Activated naive CD4-positive, alpha-beta T cell treated with anti-CD3 and anti-CD28 coated beads, Interleukin-2, amount 50 U/mL, for 24 hours (primary cell): ENCODE results near the gene MBTPS2.
A peak's percentile ranks its signal among the peaks of the same experiment; 100 is the strongest.

Experiments
- H3K27ac Mint-ChIP-seq: one replicate; pipeline ENCODE4 v1.8.0; 2021; ENCODE audit warnings: mild to moderate bottlenecking, mixed read lengths
- H3K27me3 Mint-ChIP-seq: one replicate; pipeline ENCODE4 v1.8.0; 2021; ENCODE audit warnings: mixed read lengths
- H3K36me3 Mint-ChIP-seq: one replicate; pipeline ENCODE4 v1.8.0; 2021; ENCODE audit warnings: mixed read lengths
- H3K4me1 Mint-ChIP-seq: one replicate; pipeline ENCODE4 v1.8.0; 2021; ENCODE audit warnings: mixed read lengths
- H3K4me3 Mint-ChIP-seq: one replicate; pipeline ENCODE4 v1.8.0; 2021; ENCODE audit warnings: mild to moderate bottlenecking, mixed read lengths
- H3K9me3 Mint-ChIP-seq: one replicate; pipeline ENCODE4 v1.8.0; 2021; ENCODE audit warnings: mixed read lengths

MBTPS2 gene

DNA sequence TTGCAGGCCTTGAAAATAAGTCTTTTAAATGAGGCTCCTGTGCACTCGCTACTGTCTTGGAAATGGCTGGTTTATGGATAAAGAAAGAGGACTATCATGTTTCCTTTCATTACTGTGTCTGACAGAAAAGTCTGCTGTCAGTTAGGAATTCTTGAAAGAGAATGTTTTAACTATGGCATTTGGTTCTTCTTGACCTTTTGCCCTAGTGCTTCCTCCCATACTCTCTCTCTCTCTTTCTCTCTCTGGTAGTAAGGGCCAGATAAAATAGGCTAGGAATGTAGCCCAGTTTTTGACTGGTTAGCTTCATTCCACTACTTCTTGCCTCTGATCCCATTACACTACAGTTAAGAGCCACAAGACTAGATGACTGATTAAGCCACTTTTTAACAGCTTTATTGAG, 46.2 kb downstream of the MBTPS2 start:
- Mint-ChIP-seq H3K4me1 (no peaks in the 10 kb centered on the region), H3K27me3 (no peaks in the 10 kb centered on the region)

GRCh38 chrX:21905313-21905712, 65.9 kb downstream of the MBTPS2 start:
- no peaks in the 10 kb centered on the region for H3K27me3 Mint-ChIP-seq
- no peaks in the 10 kb centered on the region for H3K4me1 Mint-ChIP-seq
- H3K36me3 Mint-ChIP-seq = no peaks in the 10 kb centered on the region
- H3K27ac Mint-ChIP-seq = no peak overlapping the region
- no peak overlapping the region for H3K4me3 Mint-ChIP-seq
- H3K9me3 Mint-ChIP-seq = no peaks in the 10 kb centered on the region

More for the DNA sequence above, 46.2 kb downstream of the MBTPS2 start:
- Mint-ChIP-seq H3K9me3 (no peaks in the 10 kb centered on the region), H3K4me3 (no peak overlapping the region), H3K27ac (no peak overlapping the region), H3K36me3 (peaks cover 7% of the 10 kb centered on the region)

GRCh38 chrX:21905953-21906352, 66.5 kb downstream of the MBTPS2 start:
- Mint-ChIP-seq H3K27ac (no peak overlapping the region), H3K4me1 (no peaks in the 10 kb centered on the region), H3K4me3 (no peak overlapping the region), H3K9me3 (no peaks in the 10 kb centered on the region), H3K36me3 (no peaks in the 10 kb centered on the region), H3K27me3 (no peaks in the 10 kb centered on the region)

- Mint-ChIP-seq H3K9me3 (no peaks in the 10 kb centered on the region), H3K27me3 (no peaks in the 10 kb centered on the region), H3K27ac (no peak overlapping the region), H3K36me3 (peaks cover 3% of the 10 kb centered on the region), H3K4me3 (no peak overlapping the region), H3K4me1 (no peaks in the 10 kb centered on the region)
These were observed 67.8 kb downstream of the MBTPS2 start for GRCh38 chrX:21907260-21907659.

GRCh38 chrX:21911481-21911880, 72.1 kb downstream of the MBTPS2 start:
- no peaks in the 10 kb centered on the region for H3K9me3 Mint-ChIP-seq
- no peaks in the 10 kb centered on the region for H3K27me3 Mint-ChIP-seq
- peaks cover 3% of the 10 kb centered on the region for H3K36me3 Mint-ChIP-seq
- no peaks in the 10 kb centered on the region for H3K4me1 Mint-ChIP-seq
- H3K27ac Mint-ChIP-seq = no peak overlapping the region
- no peak overlapping the region for H3K4me3 Mint-ChIP-seq

- Mint-ChIP-seq H3K36me3 (peaks cover 3% of the 10 kb centered on the region), H3K9me3 (no peaks in the 10 kb centered on the region), H3K4me3 (no peak overlapping the region), H3K4me1 (no peaks in the 10 kb centered on the region), H3K27ac (no peak overlapping the region), H3K27me3 (no peaks in the 10 kb centered on the region)
These were observed 72.8 kb downstream of the MBTPS2 start for GRCh38 chrX:21912220-21912619.

- H3K9me3 Mint-ChIP-seq = no peaks in the 10 kb centered on the region
- no peak overlapping the region for H3K4me3 Mint-ChIP-seq
- peaks cover 3% of the 10 kb centered on the region for H3K36me3 Mint-ChIP-seq
- no peaks in the 10 kb centered on the region for H3K27me3 Mint-ChIP-seq
- H3K4me1 Mint-ChIP-seq = no peaks in the 10 kb centered on the region
- no peak overlapping the region for H3K27ac Mint-ChIP-seq
These were observed 73.6 kb downstream of the MBTPS2 start for GRCh38 chrX:21912989-21913388.

DNA sequence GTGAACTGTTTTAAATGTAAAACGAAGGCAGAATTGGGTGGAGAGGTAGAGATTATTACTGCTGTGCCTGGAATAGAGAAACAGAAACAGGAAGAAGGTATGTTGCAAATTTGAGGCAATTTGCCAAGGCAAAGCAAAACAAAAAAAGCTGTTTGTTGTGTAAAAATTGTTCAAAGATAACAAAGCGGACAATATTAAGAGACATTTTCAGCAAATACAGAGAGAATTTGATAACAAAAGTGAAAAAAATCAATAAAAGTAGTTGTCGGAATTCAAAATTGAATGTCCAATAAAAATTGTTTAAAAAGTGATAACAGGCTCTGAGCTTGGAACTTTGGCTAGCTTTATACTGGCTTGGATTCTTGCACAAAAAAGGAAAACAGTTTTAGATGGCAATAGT, 86.7 kb downstream of the MBTPS2 start:
- peaks cover 4% of the 10 kb centered on the region for H3K36me3 Mint-ChIP-seq
- H3K27ac Mint-ChIP-seq = no peak overlapping the region
- peaks cover 26% of the 10 kb centered on the region for H3K4me1 Mint-ChIP-seq
- no peaks in the 10 kb centered on the region for H3K27me3 Mint-ChIP-seq
- no peak overlapping the region for H3K4me3 Mint-ChIP-seq
- H3K9me3 Mint-ChIP-seq = no peaks in the 10 kb centered on the region

DNA sequence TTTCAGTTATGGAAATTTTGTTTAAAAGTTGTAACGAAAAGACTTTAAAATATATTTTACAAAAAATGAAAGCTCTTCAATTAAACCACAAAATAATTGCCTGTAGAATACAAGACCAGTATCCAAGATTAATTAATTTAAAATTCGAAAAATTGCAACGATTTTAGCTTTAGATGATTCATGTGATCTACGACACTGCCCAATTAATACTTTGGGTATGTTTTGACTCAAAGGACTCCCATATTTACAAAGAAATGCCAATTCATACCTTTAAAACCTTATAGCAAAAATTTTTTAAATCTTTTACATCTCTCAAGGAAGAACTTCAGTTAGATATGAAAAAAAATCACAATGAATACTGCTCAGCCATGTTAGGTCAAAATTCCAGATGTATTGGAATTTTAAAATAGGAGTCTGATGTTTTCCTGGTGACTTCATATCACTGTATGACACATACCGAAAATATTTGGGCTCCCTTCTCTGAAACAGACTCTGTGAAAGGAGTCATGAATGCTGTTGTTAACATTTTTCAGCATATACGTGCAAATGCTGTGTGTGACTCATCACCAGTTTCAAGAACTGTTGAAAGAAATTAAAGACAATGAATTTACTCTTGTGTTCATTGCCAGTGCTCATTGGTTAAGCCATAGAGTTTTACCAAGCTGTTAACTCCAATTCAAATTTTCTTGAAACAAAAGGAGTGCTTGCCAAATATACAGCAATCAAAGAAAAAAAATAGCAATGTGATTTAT, 87.3 kb downstream of the MBTPS2 start:
- peaks cover 4% of the 10 kb centered on the region for H3K36me3 Mint-ChIP-seq
- H3K4me1 Mint-ChIP-seq = peaks cover 26% of the 10 kb centered on the region
- no peak overlapping the region for H3K4me3 Mint-ChIP-seq
- no peaks in the 10 kb centered on the region for H3K27me3 Mint-ChIP-seq
- H3K9me3 Mint-ChIP-seq = no peaks in the 10 kb centered on the region
- H3K27ac Mint-ChIP-seq = peak overlapping the region; percentile 86

- H3K27ac Mint-ChIP-seq = peak overlapping the region; percentile 30
- H3K4me1 Mint-ChIP-seq = peaks cover 26% of the 10 kb centered on the region
- no peak overlapping the region for H3K4me3 Mint-ChIP-seq
These were observed 89.8 kb downstream of the MBTPS2 start for GRCh38 chrX:21929209-21929608.

DNA sequence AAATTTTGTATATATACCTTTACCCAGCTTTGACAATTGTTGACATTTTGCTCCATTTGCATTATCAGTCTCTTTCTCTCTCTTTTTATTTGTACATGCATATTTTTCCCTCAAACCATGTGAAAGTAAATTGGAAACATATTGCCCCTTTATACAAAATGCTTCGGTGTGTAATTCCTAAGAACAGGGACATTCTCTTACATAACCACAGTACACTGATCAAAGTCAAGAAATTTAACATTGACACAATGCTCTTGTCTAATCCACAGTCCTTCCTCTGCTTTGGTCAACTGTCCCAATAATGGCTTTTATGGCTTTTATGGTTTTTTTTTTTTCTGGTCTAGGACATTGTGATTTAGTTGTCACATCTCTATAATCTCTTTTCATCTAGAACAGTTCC, 91.6 kb downstream of the MBTPS2 start:
- no peak overlapping the region for H3K4me3 Mint-ChIP-seq
- no peaks in the 10 kb centered on the region for H3K9me3 Mint-ChIP-seq
- H3K36me3 Mint-ChIP-seq = peaks cover 4% of the 10 kb centered on the region
- H3K4me1 Mint-ChIP-seq = peaks cover 26% of the 10 kb centered on the region
- no peaks in the 10 kb centered on the region for H3K27me3 Mint-ChIP-seq
- no peak overlapping the region for H3K27ac Mint-ChIP-seq

More at GRCh38 chrX:21929209-21929608, 89.8 kb downstream of the MBTPS2 start:
- H3K27me3 Mint-ChIP-seq = no peaks in the 10 kb centered on the region
- H3K9me3 Mint-ChIP-seq = no peaks in the 10 kb centered on the region
- H3K36me3 Mint-ChIP-seq = peaks cover 4% of the 10 kb centered on the region

- H3K27ac Mint-ChIP-seq = no peak overlapping the region
- H3K36me3 Mint-ChIP-seq = peaks cover 4% of the 10 kb centered on the region
- no peaks in the 10 kb centered on the region for H3K27me3 Mint-ChIP-seq
- H3K4me1 Mint-ChIP-seq = peaks cover 17% of the 10 kb centered on the region
- H3K4me3 Mint-ChIP-seq = no peak overlapping the region
- H3K9me3 Mint-ChIP-seq = no peaks in the 10 kb centered on the region
These were observed 93.0 kb downstream of the MBTPS2 start for GRCh38 chrX:21932292-21933002.

GRCh38 chrX:21933077-21933476, 93.7 kb downstream of the MBTPS2 start:
- Mint-ChIP-seq H3K27me3 (no peaks in the 10 kb centered on the region), H3K27ac (no peak overlapping the region), H3K36me3 (peaks cover 4% of the 10 kb centered on the region), H3K4me1 (peaks cover 17% of the 10 kb centered on the region), H3K4me3 (no peak overlapping the region), H3K9me3 (no peaks in the 10 kb centered on the region)

DNA sequence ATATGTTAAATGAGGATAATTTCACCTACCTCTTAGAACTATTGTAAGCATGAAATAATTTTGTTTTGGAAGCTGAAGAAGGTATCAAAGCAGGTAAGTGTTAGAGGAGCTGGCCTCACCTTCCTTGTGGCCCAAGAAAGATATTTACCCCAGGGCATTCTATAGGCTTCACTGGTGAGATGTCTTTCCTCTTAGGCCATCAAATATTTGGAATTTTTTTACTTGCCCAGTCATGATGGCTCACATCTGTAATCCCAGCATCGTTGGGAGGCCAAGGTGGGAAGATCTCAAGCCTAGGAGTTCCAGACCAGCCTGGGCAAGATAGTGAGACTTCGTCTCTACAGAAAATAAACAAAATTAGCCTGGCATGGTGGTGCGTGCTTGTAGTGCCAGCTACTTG, 95.0 kb downstream of the MBTPS2 start:
- Mint-ChIP-seq H3K9me3 (no peaks in the 10 kb centered on the region), H3K27ac (no peak overlapping the region)

More for the DNA sequence above, 95.0 kb downstream of the MBTPS2 start:
- no peaks in the 10 kb centered on the region for H3K36me3 Mint-ChIP-seq
- H3K27me3 Mint-ChIP-seq = no peaks in the 10 kb centered on the region
- no peak overlapping the region for H3K4me3 Mint-ChIP-seq
- peaks cover 12% of the 10 kb centered on the region for H3K4me1 Mint-ChIP-seq
